ENCODE results near the gene IQCE.

IQCE gene

DNA sequence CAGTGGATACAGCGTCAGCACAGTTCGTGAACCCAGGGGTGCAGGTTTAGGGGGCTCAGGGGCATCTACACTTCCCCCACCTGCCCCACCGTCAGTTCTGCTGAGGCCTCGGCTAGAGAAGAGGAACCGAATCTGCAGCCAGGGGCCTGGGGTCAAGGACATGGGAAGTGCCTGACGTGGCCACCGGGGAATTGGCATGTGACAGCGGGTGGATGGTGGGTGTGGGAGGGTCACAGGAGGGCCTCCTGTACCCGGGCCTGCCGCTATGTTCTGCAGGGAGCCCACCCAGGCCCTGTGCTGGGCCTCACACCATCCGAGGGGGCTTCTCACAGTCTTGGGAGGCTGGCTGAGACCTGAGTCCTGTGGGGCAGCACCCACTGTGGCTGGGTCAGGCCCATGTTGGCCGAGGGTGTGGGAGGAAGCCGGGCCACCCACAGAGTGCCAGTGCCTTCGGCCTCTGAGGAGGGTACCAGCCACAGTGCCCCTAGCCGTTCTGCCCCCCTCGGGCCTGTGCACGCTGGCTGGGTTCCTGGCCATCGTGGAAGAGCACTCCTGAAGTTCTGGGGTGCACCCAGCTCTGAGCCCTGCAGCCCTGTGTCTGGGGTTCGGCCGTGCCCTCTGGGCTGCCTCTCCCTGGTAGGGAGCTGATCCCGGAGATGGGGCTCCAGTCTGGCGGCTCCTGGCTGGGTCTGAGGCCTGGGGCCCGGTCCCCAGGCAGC is 78.9 kb downstream of the IQCE start:
- no peak overlapping the region for H3K4me3 ChIP-seq (ENCODE audit: low read depth, low read length)
- DNase-seq (ENCODE audit: low read depth): no peak

DNA sequence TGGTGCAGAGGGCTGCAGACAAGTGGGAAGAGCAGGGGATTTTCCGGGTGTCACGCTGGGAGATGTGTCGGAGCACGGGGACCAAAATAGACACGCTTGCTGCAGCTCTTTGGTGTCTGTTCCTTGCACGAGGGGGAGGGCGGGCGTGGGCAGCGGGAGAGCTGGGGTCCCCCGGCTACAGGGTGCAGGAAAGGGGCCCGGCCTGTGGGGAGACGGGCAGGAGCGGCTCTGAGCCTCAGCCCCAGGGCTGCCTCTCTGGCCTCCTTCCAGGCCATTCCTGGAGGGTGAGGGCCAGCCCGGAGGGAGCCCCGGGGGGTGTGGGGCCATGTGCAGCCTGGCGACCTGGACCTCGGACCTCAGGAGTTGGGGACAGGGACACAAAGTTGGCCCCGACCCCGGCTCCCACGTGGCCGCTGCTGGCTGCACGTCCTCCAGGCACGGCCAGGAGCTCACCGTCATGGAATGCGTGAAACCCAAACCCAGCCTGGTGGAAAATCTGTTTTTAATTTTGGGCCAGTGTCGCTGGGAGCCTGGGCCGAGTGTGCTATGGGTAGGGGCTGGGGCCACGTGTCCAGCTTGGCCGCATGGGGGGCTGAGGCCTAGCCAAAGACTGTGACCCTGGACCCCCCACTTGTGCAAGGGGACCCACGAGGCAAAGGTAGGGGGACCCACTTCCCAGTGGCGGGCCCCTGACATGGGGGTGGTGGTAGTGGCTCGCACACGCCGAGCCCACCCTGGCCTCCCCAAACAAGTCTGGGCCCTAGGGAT is 79.6 kb downstream of the IQCE start:
- DNase-seq (ENCODE audit: low read depth): no peak
- no peak overlapping the region for H3K4me3 ChIP-seq (ENCODE audit: low read depth, low read length)

DNA sequence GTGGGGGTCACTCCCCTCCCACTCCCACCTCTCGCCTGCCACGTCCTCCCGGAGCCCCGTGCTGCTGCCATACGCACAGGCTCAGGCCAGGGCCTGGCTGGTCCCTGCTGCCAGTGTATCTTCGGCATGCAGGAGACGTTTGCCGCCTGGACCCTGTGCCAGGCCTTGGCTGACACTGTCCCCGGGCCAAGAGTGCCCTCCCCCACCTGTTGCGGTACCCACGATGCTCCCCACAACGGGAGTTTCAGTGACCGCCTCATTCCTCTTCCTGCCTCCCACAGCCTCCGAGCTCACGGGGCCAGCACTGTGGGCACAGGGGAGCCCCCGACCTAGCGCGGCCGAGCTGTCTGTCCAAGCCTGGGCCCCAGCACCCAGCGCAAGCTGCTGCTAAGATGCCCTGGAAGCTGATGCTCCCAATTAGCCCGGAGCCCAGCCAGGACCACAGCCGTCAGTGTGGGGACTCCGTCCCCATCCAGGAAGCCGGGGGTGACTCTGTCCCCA is 80.5 kb downstream of the IQCE start:
- H3K4me3 ChIP-seq (ENCODE audit: low read depth, low read length): no peak overlapping the region
- no peak for DNase-seq (ENCODE audit: low read depth)

DNA sequence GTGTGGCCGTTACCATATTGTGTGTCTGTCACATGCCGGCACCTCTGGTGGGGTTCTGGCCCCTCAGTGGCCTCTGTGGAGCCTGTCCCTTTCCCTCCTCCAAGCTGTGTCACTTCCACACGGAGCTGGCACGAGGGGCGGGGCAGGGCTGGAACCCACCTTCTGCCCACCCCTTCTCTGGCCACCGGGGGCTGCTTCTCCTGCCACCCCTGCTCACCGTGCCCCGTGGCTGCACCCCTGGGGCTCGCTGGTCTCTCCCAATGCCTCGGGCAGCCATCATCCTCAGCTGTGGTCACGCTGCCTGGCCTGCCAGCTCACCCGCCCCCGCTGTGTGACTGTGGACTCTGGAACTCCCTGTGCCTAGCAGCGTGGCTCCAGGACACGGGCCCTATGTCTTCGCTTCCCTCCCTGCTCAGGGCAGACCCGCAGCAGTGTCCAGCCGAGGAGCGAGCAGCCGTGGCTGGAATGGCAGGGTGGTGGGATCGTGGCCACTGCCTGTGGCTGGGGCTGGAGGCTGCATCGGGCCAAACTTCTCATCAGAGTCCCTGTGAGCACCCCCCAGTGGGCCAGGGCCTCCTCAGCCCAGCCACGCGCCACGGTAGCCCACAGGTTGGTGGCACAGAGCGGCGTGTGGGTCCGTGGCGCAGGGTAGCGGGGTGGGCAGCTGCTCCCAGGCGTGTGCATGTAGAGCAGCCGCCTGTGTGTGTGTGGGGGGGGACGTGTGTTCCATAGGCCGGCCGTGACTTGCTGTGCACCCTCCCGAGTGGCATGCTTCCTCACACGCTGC is 81.1 kb downstream of the IQCE start:
- H3K4me3 ChIP-seq (ENCODE audit: low read depth, low read length): no peak overlapping the region
- no peak for DNase-seq (ENCODE audit: low read depth)

DNA sequence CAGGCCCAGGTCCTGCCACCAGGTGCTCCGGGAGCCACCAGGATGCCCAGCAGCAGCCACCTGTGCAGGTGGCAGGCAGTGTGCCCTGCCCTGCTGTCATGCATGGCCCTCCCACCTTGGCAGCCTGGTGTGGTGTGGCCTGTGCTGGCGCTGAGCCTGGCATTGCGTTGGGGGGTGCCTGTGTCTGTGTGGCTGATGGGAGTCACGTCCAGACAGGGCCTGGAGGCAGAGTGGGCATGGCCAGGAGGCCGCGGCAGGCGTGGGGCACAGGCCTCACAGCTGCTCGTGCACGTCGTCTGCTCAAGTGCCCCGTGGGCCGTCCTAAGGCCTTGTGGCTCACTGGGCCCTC is 81.7 kb downstream of the IQCE start:
- H3K4me3 ChIP-seq (ENCODE audit: low read depth, low read length): no peak overlapping the region

DNA sequence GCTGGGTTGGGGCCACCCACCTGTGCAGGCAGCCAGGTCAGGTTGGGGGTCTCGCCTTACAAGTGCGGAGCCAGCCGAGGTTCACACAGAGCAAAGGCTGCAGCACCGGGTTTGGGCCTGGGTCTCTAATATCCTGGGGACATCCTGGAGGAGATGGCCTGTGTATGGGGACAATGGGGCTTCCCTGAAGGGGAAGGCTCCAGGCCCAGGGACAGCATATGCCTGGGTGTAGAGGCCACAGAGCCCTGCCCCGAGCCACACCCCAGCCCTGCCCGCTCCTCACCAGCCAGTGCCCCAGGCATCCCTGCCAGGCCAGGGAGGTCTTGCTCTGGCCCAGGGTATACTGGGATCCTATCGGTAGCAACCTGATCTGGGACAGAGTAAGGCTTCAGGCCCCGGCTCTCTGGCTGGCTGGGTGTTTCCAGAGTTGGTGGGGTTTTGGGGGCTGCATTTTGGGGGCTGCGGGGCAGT is 82.1 kb downstream of the IQCE start:
- no peak overlapping the region for H3K4me3 ChIP-seq (ENCODE audit: low read depth, low read length)
- DNase-seq (ENCODE audit: low read depth): no peak

More for the DNA sequence above, 81.7 kb downstream of the IQCE start:
- DNase-seq (ENCODE audit: low read depth): no peak

DNA sequence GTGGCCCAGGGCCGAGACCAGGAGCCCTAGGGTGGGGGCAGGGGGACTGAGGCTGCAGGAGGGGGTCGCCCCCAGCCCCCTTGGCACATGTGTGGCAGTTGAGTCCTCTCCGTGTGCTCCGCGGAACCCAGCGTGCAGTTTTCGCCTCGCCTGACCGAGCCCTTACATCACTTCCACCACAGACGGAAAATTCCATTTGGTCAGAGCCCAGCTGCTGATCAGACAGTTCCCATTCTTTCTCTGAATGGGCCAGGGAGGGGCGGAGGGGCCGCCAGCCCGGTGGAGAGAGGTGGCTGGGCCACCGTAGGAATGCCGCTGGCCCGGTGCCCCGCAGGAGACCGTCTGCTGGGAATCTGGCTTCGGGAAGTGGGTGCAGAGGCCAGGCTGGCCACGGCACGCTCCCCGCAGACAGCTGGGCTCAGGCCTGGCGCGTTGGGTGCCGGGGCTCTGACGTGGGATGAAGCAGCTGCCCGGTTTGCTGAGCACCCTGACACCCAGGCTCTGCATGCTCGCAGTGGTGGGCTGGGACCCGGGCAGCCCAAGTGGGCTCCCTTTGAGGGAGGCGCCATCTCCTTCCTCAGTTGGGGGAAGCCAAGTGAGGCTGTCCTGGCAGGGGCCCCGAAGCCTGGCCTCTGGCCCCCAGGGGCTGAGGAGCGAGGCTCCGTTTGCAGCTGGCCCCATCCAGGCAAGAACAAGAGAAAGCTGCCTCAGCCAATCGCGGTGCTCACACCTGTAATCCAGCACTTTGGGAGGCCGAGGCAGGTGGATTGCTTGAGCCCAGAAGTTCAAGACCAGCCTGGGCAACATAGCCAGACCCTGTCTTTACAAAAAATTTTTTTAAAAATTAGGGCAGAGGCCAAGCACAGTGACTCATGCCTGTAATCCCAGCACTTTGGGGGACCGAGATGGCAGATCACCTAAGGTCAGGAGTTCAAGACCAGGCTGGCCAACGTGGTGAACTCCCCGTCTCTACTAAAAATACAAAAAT is 82.9 kb downstream of the IQCE start:
- H3K4me3 ChIP-seq (ENCODE audit: low read depth, low read length): no peak overlapping the region

DNA sequence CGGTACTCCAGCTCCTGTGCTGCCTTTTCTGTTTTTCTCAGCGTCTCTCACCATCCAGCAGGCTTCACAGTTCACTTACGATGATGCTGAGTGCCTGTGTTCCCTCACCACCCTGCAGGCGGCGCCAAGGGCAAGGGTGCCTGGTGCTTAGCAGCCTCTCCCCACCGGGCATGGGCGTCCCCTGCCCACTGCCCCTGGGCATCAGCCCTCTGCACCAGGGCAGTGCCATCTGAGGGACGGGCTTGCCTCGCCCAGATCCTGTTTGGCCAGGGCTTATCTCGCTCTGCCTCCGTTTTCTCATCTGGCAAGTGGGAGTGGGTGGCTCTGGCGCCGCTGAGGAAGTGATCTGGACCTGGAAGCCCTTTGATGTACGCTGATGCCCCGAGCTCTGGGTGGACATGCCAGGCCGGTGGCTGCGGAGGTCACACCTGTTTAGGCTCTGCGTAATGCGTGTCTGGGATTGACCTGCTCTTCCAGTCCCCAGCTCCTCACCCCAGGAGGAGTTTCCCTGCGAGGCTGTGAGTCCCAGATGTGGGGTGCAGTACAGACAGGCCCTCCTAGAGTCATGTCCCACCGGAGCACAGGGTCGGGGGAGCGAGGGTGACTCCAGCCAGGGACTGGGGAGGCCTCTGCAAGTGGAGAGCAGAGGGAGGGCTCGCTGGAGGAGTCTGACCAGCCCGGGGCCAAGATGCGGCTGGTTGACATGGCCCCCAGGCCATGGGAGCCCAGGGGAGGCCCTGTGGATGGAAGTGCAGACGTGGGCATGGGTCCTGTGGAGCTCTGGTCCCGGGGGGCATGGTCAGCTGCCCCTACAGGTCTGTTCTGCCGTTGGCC is 84.8 kb downstream of the IQCE start:
- no peak overlapping the region for H3K4me3 ChIP-seq (ENCODE audit: low read depth, low read length)
- DNase-seq (ENCODE audit: low read depth): no peak

More for the DNA sequence above, 82.9 kb downstream of the IQCE start:
- DNase-seq (ENCODE audit: low read depth): peak; percentile 80

DNA sequence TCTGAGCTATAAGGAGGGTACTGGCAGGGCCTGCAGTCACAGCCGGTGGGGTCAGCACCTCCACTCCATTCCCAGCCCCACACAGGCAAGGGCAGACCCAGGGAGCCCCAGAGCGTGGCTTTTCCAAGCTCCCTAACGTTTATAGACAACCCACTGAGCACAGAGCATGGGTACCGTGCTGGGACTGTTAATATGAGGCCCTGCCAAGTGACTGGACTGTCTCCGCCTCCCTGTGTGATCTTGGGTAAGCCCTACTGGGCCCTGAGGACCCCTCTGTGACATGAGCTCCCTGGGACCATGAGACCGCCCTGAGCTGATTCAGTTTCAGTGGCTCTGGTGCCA is 85.4 kb downstream of the IQCE start:
- H3K4me3 ChIP-seq (ENCODE audit: low read depth, low read length): no peak overlapping the region
- DNase-seq (ENCODE audit: low read depth): no peak

DNA sequence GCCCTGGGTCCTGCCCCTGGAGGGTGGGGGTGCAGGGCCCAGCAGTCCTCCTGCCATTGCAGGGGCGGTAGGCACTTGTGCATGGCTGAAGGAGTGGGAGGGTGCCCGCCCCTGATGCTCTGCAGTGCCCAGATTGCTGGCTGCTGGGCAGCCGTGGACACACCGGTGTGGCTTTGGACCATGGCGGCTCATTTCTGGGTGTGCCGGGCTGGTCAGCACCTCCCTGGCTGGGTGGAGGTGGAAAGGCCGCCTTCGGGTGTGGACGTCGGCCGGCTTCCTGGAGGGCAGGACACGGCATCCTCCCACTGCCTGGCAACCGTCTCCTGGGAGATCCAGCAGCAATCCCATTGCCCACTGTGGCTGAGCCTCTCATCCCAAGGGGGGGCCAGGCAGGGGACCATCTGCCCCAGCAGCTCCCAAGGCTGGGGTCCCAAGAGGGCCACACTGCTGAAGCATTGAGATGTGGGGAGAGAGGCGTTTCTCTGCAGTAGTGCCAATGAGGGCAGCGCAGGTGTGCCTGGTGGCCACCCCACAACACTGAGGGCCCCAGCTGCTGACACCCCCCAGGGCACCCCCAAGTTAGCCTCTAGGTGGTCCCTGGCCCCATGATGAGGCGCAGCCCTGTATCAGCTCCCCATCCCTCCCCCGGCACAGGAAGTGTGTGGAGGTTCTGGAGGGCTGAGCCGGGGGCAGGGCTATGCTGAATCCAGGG is 85.9 kb downstream of the IQCE start:
- no peak for DNase-seq (ENCODE audit: low read depth)
- H3K4me3 ChIP-seq (ENCODE audit: low read depth, low read length): no peak overlapping the region

DNA sequence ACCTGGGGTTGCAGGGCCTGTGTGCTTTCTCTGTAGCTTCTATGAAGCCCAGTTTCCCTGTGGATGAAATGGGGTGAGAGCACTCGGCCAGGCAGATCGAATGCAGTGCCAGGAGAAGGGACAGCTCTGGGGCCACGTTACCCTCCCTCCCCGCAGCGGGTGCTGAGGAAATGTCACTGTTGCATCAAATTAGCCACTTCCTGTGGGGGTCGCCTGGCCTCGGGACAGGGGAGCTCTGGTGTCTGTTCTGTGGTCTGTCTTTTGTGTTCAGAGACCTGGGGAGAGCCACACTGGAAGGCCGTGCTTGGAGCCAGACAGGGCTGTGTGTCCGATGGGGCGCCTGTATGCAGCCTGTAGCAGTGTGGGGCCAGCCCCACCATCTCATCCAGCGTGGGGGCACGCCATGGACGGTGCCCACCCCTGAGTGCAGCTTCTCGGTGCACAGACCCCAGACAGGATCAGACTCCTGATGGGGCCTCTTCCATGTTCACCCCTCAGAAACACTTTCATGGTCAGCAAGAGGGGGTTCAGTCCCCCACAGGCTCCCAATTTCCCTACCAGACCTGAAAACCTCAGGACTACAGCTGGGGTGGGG is 86.6 kb downstream of the IQCE start:
- DNase-seq (ENCODE audit: low read depth): no peak
- H3K4me3 ChIP-seq (ENCODE audit: low read depth, low read length): no peak overlapping the region

DNA sequence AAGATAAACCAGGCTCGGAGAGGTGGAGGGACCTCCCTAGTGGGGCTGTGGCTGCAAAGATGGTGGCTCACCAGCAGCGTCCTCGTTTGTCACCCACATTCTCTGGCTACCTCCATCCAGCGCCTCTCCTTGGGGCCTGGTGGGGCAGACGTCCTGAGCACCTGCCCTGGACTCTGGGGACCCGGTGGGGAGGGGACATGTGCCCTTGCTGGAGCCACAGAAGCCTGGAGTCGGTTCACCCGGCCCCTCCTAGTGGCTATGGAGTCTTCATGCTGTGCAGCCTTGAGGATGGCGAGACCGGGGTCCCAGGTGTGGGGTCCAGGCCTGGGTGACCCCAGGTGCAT is 87.5 kb downstream of the IQCE start:
- no peak overlapping the region for H3K4me3 ChIP-seq (ENCODE audit: low read depth, low read length)
- DNase-seq (ENCODE audit: low read depth): no peak

DNA sequence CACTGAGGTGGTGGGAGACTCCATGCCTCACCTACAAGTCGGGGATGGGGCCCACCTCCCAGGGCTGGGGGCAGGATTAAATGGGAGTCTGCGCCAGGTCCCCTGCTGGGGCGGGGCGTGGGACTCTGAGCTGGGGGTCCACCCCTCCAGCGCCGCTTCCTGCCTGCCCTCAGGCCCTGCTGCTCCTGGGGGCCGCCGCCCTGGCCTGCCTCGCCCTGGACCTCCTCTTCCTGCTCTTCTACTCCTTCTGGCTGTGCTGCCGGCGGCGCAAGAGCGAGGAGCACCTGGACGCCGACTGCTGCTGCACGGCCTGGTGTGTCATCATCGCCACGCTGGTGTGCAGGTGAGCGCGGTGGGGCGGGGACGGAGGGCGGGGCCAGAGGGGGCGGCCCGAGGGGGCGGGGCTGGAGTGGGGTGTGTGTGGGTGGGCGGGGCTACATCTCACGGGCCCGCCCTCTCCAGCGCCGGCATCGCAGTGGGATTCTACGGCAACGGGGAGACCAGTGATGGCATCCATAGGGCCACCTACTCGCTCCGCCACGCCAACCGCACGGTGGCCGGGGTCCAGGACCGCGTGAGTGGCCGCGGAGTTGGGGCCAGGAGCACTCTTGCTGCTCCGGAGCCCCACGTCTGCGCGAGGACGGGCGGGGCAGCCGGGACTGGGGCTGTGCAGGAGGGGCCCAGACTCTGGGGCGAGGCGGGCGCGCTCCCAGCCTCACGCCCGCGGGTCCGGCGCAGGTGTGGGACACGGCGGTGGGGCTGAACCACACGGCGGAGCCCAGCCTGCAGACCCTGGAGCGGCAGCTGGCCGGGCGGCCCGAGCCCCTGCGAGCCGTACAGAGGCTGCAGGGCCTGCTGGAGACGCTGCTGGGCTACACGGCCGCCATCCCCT is 88.1 kb downstream of the IQCE start:
- DNase-seq (ENCODE audit: low read depth): no peak
- H3K4me3 ChIP-seq (ENCODE audit: low read depth, low read length): no peak overlapping the region

DNA sequence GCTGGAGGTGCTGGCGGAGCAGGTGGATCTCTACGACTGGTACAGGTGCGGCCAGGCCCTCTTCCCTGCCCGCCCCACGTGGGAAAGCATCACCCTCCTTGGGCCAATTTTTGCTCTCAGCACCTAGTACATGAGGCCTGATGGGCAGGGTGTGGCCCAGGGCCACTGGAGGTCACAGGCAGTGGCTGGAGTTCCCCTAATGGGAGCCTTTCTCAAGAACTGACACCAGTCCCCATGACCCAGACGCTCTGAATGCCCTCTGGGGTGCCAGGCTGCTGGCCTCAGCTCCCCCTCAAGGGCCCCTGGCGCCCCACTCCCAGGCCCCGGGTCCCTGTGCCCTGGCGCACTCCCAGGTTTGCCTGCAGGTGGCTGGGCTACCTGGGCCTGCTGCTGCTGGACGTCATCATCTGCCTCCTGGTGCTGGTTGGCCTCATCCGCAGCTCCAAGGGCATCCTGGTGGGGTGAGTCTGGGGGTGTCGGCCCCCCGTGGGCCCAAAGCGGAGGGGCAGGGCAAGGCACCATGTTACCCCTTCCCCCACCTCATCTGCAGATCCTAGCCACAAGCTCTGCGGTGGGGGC is 88.9 kb downstream of the IQCE start:
- DNase-seq (ENCODE audit: low read depth): no peak
- no peak overlapping the region for H3K4me3 ChIP-seq (ENCODE audit: low read depth, low read length)

DNA sequence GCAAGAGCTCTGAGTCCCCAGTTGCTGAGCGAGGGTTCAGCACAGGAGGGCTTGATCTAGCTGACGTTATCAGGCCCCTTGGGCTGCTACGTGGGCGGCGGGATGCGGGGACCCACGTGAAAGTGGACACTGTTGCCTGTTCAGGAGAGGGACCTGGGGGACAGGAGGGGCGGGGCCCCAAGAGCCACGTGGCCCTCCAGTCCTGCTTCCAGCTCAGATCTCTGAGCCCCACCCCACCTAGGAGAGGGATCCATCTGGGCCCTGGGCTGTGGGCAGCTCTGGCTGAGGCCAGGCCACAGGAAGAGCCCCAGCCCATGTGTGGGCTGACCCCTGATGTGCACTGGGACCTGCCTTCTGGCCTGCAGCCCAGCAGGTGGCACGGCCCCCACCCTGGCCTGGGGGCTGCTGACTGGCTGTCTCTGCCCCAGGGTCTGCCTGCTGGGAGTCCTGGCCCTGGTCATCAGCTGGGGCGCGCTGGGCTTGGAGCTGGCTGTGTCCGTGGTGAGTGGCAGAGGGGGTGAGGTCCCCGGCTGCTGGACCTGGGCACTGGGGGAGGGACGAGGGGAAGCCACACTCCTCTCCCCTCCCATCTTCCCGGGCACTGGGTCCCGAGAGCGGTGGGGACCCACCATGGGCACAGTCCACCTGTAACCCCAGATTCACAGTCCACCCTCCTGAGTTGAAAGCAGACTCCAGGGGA is 90.5 kb downstream of the IQCE start:
- DNase-seq (ENCODE audit: low read depth): no peak

DNA sequence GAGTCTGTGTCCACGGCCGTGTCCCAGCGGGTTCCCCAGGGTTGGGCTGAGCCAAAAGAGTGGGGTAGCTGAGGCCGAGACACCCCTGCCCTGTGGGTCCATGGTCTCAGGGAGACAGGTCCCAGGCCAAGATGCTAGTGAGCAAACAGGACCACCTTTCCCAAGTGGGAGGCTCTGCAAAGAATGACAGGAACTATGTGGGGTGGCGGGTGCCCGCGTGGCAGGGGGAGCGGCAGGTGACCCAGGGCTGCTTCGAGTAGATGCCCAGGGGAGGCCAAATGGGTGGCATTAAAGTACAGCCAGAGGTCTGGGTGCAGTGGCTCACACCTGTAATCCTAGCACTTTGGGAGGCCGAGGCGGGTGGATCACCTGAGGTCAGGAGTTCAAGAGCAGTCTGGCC is 91.2 kb downstream of the IQCE start:
- H3K4me3 ChIP-seq (ENCODE audit: low read depth, low read length): no peak overlapping the region
- no peak for DNase-seq (ENCODE audit: low read depth)

More for the DNA sequence above, 90.5 kb downstream of the IQCE start:
- no peak overlapping the region for H3K4me3 ChIP-seq (ENCODE audit: low read depth, low read length)

All from skeletal muscle cell (primary cell).